Esophagus muscularis mucosa (tissue), 2 donors: ENCODE results near the gene CRY2.

Source experiments
- POLR2A ChIP-seq: fragments of 450-650 bp; IDR thresholded peaks from one replicate; pipeline ENCODE4 v1.6.1; 2017; ENCODE audit warnings: antibody characterized with exemption, moderate library complexity, mild to moderate bottlenecking, low read depth
- POLR2AphosphoS5 ChIP-seq, 2 donors: sonication (generic); formaldehyde crosslinking; IDR thresholded peaks; one replicate each; pipeline ENCODE4 v1.6.1; 2017; ENCODE audit warnings: antibody characterized with exemption in 2 of 2

DNA sequence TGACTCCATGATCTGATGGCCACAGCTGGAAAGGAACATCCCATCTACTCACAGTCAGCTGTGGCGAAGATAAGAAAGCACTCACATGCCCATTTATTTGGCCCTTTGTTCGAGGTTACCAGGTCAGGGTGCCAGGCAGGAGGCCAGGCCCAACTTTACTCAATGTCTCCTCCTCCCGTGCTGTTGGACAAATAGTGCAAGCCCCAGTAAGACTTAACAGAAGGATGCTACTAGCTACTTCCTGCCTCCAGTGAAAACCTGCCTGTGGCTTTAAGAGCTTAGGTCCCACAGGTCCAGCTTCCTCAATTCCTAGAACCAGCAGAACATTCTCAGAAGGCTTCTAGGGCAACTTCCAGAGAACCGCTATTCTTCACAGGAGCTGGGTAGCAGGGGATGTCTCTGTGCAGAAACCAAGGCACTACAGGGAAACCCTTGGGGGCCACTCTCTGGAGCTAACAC lies 12.9 kb upstream of the CRY2 start:
- TF ChIP-seq POLR2AphosphoS5 (IDR thresholded peaks at IDR 0.05) (no peak), POLR2A (no peak)
